ENCODE measurements around the gene ESRRB.

Gene ESRRB

GRCh38 chr14:76382495-76382832 is 6.5 kb downstream of the ESRRB start:
- in situ Hi-C loops (cut with HindIII; ENCODE audit: low sequenced_read_pairs): no loop called here
- DNase-seq (ENCODE audit: low read depth, low spot score): no peak
- TF ChIP-seq, protein P1, sequence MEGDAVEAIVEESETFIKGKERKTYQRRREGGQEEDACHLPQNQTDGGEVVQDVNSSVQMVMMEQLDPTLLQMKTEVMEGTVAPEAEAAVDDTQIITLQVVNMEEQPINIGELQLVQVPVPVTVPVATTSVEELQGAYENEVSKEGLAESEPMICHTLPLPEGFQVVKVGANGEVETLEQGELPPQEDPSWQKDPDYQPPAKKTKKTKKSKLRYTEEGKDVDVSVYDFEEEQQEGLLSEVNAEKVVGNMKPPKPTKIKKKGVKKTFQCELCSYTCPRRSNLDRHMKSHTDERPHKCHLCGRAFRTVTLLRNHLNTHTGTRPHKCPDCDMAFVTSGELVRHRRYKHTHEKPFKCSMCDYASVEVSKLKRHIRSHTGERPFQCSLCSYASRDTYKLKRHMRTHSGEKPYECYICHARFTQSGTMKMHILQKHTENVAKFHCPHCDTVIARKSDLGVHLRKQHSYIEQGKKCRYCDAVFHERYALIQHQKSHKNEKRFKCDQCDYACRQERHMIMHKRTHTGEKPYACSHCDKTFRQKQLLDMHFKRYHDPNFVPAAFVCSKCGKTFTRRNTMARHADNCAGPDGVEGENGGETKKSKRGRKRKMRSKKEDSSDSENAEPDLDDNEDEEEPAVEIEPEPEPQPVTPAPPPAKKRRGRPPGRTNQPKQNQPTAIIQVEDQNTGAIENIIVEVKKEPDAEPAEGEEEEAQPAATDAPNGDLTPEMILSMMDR (IDR thresholded peaks at IDR 0.05; ENCODE audit: low read depth, low read length): no peak
- H3K4me3 ChIP-seq (ENCODE audit: low read depth, low read length): no peak overlapping the region

DNA sequence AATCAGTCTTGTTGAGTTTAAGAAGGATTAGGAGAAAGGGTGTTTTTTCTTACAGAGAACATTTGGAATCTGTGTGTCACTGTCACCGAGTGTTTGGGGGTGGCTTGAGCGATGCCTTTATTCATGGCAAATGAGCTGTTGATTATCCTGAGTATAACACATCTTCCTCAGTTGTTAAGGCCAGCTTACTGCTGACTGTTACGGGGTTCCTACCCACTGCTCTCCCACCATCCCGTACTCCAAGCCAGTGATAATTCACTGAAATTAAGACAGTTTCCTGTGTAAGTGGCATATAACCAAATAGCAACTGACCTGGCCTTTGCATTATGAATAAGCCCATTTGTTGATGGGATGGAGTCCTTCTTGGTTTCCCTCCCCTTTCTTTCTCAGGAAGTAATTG is 9.5 kb downstream of the ESRRB start:
- no peak overlapping the region for H3K4me3 ChIP-seq (ENCODE audit: low read depth, low read length)
- in situ Hi-C loops (cut with HindIII; ENCODE audit: low sequenced_read_pairs): no loop called here
- TF ChIP-seq, protein P1 (IDR thresholded peaks at IDR 0.05; ENCODE audit: low read depth, low read length): no peak
- no peak for DNase-seq (ENCODE audit: low read depth, low spot score)

DNA sequence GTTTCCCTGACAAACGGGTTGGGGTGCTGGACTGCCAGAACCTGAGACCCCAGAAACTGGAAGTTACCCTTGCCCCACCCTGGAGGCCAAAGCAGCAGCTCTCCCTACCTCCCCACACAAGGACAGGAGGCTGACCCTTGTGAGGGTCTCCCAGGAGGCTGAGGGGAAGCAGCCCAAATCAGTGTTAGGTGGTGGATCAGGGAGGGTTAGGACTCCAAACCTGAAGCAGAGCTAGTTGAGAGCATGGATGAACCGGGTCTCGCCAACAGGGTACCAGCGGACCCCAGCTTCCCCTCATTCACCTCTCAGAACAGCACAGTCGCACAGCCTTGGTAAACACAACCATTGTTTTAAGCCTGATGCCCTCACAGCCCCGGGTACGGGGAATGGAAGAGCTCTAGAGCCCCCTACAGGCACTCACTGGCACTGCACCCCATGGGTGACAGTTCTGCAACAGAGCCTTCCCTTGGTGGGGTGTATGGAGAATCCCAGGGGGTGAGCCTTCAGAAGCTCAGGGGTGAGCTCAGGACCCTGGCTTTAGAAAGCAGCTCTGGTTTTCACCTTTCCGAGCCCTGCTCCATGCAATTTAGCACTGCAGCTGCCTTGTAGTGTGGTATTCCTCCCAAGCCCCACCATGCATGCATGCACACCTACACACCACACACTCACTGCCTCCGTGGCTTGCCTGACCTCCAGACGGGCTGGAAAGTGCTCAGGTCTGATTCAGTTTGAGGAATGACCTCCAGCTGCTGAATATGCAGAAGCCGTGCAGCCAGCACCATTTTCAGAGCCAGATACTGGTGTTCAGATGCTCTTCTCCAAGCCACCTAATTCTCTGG is 11.2 kb downstream of the ESRRB start:
- no peak overlapping the region for H3K4me3 ChIP-seq (ENCODE audit: low read depth, low read length)
- peak; percentile 48 for DNase-seq (ENCODE audit: low read depth, low spot score)
- TF ChIP-seq, protein P1 (IDR thresholded peaks at IDR 0.05; ENCODE audit: low read depth, low read length): peak; percentile 99
- in situ Hi-C loops (cut with HindIII; ENCODE audit: low sequenced_read_pairs): no loop called here

GRCh38 chr14:76389841-76390240 is 13.9 kb downstream of the ESRRB start:
- DNase-seq (ENCODE audit: low read depth, low spot score): no peak
- TF ChIP-seq, protein P1 (IDR thresholded peaks at IDR 0.05; ENCODE audit: low read depth, low read length): no peak
- in situ Hi-C loops (cut with HindIII; ENCODE audit: low sequenced_read_pairs): no loop called here
- no peak overlapping the region for H3K4me3 ChIP-seq (ENCODE audit: low read depth, low read length)

DNA sequence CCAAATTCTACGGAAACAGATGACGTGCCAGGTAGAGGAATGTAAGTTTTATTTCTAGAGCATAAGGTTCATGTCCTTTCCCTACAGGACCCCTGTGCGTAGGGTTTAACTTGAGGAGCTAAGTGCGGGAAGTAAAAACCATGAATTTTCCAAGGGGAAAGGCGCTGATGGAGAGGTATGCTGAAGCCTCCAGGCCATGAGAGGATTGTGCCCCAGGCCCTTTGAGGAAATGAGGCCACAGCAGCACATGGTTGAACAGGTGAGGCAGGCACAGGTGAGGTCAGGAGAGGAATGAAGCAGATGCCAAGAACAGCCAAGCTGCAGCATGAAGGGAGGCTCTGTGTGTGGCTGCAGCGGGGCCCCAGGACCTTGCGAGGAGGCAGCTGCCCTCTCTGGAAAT is 14.7 kb downstream of the ESRRB start:
- DNase-seq (ENCODE audit: low read depth, low spot score): no peak

GRCh38 chr14:76391981-76392690 is 16.2 kb downstream of the ESRRB start:
- TF ChIP-seq, protein P1 (IDR thresholded peaks at IDR 0.05; ENCODE audit: low read depth, low read length): no peak
- DNase-seq (ENCODE audit: low read depth, low spot score): no peak
- in situ Hi-C loops (cut with HindIII; ENCODE audit: low sequenced_read_pairs): no loop called here
- no peak overlapping the region for H3K4me3 ChIP-seq (ENCODE audit: low read depth, low read length)

More for the DNA sequence above, 14.7 kb downstream of the ESRRB start:
- TF ChIP-seq, protein P1 (IDR thresholded peaks at IDR 0.05; ENCODE audit: low read depth, low read length): no peak
- in situ Hi-C loops (cut with HindIII; ENCODE audit: low sequenced_read_pairs): no loop called here
- H3K4me3 ChIP-seq (ENCODE audit: low read depth, low read length): no peak overlapping the region

All from astrocyte of the spinal cord (primary cell).